ENCODE data around the gene AGRN. TPM values are rescaled to one million over a fixed set of nuclear protein-coding genes. Genes with fewer than 3 reads are reported as not detected.

The AGRN gene
- total RNA-seq, 1 experiment from 2014 or later, result 37.0 TPM

GRCh38 chr1:1035291-1035943 lies 15.5 kb downstream of the AGRN start:
- no peak for DNase-seq (ENCODE audit: low spot score)

GRCh38 chr1:1037366-1038327 lies 17.7 kb downstream of the AGRN start:
- DNase-seq (ENCODE audit: low spot score), result no peak

GRCh38 chr1:1038694-1039093 lies 18.8 kb downstream of the AGRN start:
- DNase-seq (ENCODE audit: low spot score), result no peak

- no peak for DNase-seq (ENCODE audit: low spot score)
These were observed 19.4 kb downstream of the AGRN start for GRCh38 chr1:1039145-1039910.

GRCh38 chr1:1040004-1040991 lies 20.4 kb downstream of the AGRN start:
- no peak for DNase-seq (ENCODE audit: low spot score)

- DNase-seq (ENCODE audit: low spot score), result no peak
These were observed 21.2 kb downstream of the AGRN start for GRCh38 chr1:1041092-1041523.

- DNase-seq (ENCODE audit: low spot score), result no peak
These were observed 22.0 kb downstream of the AGRN start for GRCh38 chr1:1041873-1042272.

GRCh38 chr1:1042835-1043234 lies 22.9 kb downstream of the AGRN start:
- DNase-seq (ENCODE audit: low spot score), result no peak

GRCh38 chr1:1043411-1043810 lies 23.5 kb downstream of the AGRN start:
- DNase-seq (ENCODE audit: low spot score), result no peak

- DNase-seq (ENCODE audit: low spot score), result no peak
These were observed 24.0 kb downstream of the AGRN start for GRCh38 chr1:1043921-1044320.

GRCh38 chr1:1044455-1045078 lies 24.6 kb downstream of the AGRN start:
- no peak for DNase-seq (ENCODE audit: low spot score)

- DNase-seq (ENCODE audit: low spot score), result no peak
These were observed 25.2 kb downstream of the AGRN start for GRCh38 chr1:1045129-1045528.

GRCh38 chr1:1046243-1046642 lies 26.3 kb downstream of the AGRN start:
- no peak for DNase-seq (ENCODE audit: low spot score)

- DNase-seq (ENCODE audit: low spot score), result no peak
These were observed 26.8 kb downstream of the AGRN start for GRCh38 chr1:1046767-1047166.

GRCh38 chr1:1047407-1047806 lies 27.5 kb downstream of the AGRN start:
- DNase-seq (ENCODE audit: low spot score), result no peak

- DNase-seq (ENCODE audit: low spot score), result no peak
These were observed 28.0 kb downstream of the AGRN start for GRCh38 chr1:1047963-1048362.

GRCh38 chr1:1048765-1049164 lies 28.8 kb downstream of the AGRN start:
- no peak for DNase-seq (ENCODE audit: low spot score)

GRCh38 chr1:1049318-1050165 lies 29.6 kb downstream of the AGRN start:
- DNase-seq (ENCODE audit: low spot score), result no peak

- DNase-seq (ENCODE audit: low spot score), result no peak
These were observed 30.7 kb downstream of the AGRN start for GRCh38 chr1:1050577-1051052.

Measured in H4 (cell line).